Measurements from ENCODE around the gene MAPT.
"Not testable (repeated sequence)": the region's sequence is repeated elsewhere in the genome, so short reads cannot be mapped to it uniquely, and the experiment has no call there.

Gene MAPT

DNA sequence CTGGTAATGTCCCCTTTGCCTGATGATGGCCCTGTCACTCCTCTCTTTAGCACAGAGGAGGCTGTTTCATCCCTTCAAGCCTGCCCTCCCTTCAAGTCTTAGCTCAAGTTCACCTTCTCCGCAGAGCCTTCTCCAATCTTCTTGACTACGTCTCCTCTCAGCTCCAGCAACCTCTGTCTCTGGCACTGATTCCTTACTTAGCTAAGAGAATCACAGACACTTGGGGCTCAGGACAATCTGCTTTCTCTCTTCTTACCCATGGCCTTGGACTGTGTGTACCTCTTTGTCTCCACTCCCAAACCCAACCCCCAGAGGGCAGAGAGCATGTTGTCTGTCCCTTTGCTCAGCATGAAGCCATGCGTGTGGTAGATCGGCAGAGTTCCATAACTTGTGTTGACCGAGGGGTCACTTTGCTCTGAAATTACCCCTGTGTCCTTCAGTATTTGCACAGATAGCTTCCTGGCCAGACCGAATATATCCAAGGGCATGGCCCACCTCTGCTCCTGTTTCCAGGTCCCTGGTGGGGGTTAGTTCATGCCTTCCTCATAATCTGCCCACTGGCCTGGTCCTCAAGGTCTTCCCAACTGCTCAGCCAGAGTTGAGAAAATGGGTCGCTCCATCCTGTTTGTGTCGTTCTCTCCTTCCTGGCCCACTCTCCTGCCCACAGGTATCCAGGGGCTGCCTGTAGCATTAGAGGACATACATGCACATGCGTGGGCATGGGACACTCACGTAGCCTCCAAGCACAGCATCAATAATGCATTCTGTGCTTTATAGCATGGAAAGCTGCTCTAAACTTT lies 41.6 kb downstream of the MAPT start:
- no peak overlapping the region for H3K27ac ChIP-seq
- no peaks in the 10 kb centered on the region for H3K36me3 ChIP-seq
- H3K27me3 ChIP-seq = peaks cover 0 to 6% of the 10 kb centered on the region in 2 donors
- no peaks in the 10 kb centered on the region for H3K9me3 ChIP-seq
- no peak for TF ChIP-seq CTCF (IDR thresholded peaks at IDR 0.05)
- H3K4me3 ChIP-seq = no peak overlapping the region
- peaks cover 0 to 6% (median 3%) of the 10 kb centered on the region in 4 donors for H3K4me1 ChIP-seq
- intact Hi-C loops (cut with DNase I; ENCODE audit: low total_unique reads) = no loop called here
- DNase-seq = no peak

GRCh38 chr17:45936610-45937009 lies 42.3 kb downstream of the MAPT start:
- Histone ChIP-seq H3K36me3 (no peaks in the 10 kb centered on the region), H3K4me3 (no peak overlapping the region), H3K27ac (no peak overlapping the region), H3K9me3 (no peaks in the 10 kb centered on the region), H3K4me1 (peaks cover 0 to 13% (median 8%) of the 10 kb centered on the region in 4 donors), H3K27me3 (peaks cover 0 to 6% of the 10 kb centered on the region in 2 donors)
- intact Hi-C loops (cut with DNase I; ENCODE audit: low total_unique reads) = no loop called here
- no peak for DNase-seq
- TF ChIP-seq CTCF (IDR thresholded peaks at IDR 0.05) = no peak

DNA sequence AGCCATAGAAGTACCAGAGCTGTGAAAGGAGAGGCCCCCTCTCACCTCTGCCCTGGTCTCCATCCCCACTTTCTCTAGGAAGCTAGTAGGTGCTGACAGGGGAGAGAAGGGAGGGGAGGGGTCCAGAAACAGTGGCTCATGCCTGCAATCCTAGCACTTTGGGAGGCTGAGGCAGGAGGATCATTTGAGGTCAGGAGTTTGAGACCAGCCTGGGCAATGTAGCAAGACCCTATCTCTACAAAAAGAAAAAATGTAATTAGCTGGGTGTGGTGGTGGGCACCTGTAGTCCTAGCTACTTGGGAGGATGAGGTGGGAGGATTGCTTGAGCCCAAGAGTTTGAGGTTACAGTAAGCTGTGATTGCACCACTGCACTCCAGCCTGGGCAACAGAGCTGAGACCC lies 42.8 kb downstream of the MAPT start:
- H3K4me3 ChIP-seq; intact Hi-C loops (cut with DNase I; ENCODE audit: low total_unique reads); H3K27ac ChIP-seq; H3K36me3 ChIP-seq; DNase-seq; H3K27me3 ChIP-seq; H3K9me3 ChIP-seq: not testable (repeated sequence)
- H3K4me1 ChIP-seq = peaks cover 0 to 18% (median 14%) of the 10 kb centered on the region in 4 donors

- H3K27me3 ChIP-seq = peaks cover 0 to 6% of the 10 kb centered on the region in 2 donors
- no peak for TF ChIP-seq CTCF (IDR thresholded peaks at IDR 0.05)
These were observed 45.0 kb downstream of the MAPT start for GRCh38 chr17:45939395-45939794.

DNA sequence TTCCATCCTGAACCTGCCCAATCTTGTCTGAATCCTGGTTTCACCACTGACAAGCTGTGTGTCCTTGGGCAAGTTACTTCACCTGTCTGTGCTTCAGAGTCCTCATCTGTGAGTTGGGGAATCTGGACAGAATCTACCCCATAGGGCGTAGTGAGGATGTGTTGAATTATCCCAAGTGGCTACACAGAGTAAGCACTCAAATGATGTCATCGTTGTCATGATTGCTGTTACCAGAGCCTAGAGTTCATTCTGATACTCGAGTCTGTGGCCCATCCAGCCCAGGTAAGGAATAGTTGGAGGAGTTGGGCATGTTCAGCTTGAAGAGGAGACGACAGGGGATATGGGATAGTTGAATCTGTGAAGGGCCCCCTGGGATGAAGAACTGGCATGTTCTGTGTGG lies 45.9 kb downstream of the MAPT start:
- Histone ChIP-seq H3K36me3 (no peaks in the 10 kb centered on the region), H3K27ac (peak overlapping the region in 1 of 2 donors; percentile 73), H3K27me3 (peaks cover 0 to 6% of the 10 kb centered on the region in 2 donors), H3K4me1 (peaks cover 0 to 24% (median 18%) of the 10 kb centered on the region in 4 donors), H3K4me3 (no peak overlapping the region), H3K9me3 (no peaks in the 10 kb centered on the region)
- TF ChIP-seq CTCF (IDR thresholded peaks at IDR 0.05) = no peak
- intact Hi-C loops (cut with DNase I; ENCODE audit: low total_unique reads) = no loop called here
- DNase-seq = no peak

More at GRCh38 chr17:45939395-45939794, 45.0 kb downstream of the MAPT start:
- Histone ChIP-seq H3K4me1 (peaks cover 0 to 24% (median 18%) of the 10 kb centered on the region in 4 donors), H3K9me3 (no peaks in the 10 kb centered on the region), H3K27ac (no peak overlapping the region), H3K4me3 (no peak overlapping the region), H3K36me3 (no peaks in the 10 kb centered on the region)
- DNase-seq = no peak
- intact Hi-C loops (cut with DNase I; ENCODE audit: low total_unique reads) = no loop called here

DNA sequence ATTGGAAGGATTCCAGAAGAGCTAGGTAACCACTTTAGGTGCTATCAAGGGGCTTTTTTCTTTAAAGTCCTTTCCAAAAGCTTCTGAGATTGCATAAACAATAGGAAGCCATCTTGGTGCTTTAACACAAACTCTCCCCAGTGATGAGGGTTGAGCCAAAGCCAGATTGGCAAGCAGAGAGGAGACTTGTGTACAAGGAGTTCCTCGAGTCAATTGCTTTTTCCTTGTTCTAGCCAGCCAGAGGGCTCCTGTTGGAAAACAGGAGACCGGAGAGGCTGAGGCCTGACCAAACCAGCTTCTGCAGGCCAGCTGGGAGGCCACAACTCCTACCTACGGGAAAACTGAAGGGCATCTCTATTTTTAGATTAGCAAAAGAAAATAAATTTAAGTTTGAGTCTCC lies 46.5 kb downstream of the MAPT start:
- intact Hi-C loops (cut with DNase I; ENCODE audit: low total_unique reads) = no loop called here
- H3K27ac ChIP-seq = peak overlapping the region; percentile 17 to 73

More for the DNA sequence above, 46.5 kb downstream of the MAPT start:
- peaks cover 0 to 24% (median 18%) of the 10 kb centered on the region in 4 donors for H3K4me1 ChIP-seq
- peak; percentile 69 to 83 for DNase-seq
- no peak for TF ChIP-seq CTCF (IDR thresholded peaks at IDR 0.05)
- no peaks in the 10 kb centered on the region for H3K36me3 ChIP-seq
- peaks cover 0 to 6% of the 10 kb centered on the region in 2 donors for H3K27me3 ChIP-seq
- no peak overlapping the region for H3K4me3 ChIP-seq
- no peaks in the 10 kb centered on the region for H3K9me3 ChIP-seq
